OCI-LY1 (cell line): ENCODE data around the gene CLTC.

Experiments
- H2AFZ ChIP-seq: fragments of 200-600 bp; sonication (generic), shearing (Covaris generic); 2 replicates; pipeline ENCODE4 v1.6.0; 2014; ENCODE audit warnings: antibody characterized with exemption, mild to moderate bottlenecking, low read length
- H3F3A ChIP-seq: fragments of 200-600 bp; sonication (generic), shearing (Covaris generic); 2 replicates; pipeline ENCODE4 v1.6.0; 2014; ENCODE audit warnings: mild to moderate bottlenecking, antibody characterized with exemption, low read length, moderate library complexity; ENCODE audit not compliant: insufficient read depth
- H3K27ac ChIP-seq: fragments of 200-600 bp; sonication (generic); 2 replicates; pipeline ENCODE4 v1.5.1; 2014; ENCODE audit warnings: low read length, mixed run types, mild to moderate bottlenecking, low read depth; ENCODE audit not compliant: poor library complexity, severe bottlenecking
- H3K27me3 ChIP-seq: fragments of 200-600 bp; sonication (generic); 2 replicates; pipeline ENCODE4 v1.6.0; 2014; ENCODE audit warnings: antibody characterized with exemption, mild to moderate bottlenecking, low read length, moderate library complexity; ENCODE audit not compliant: insufficient read depth
- H3K36me3 ChIP-seq: fragments of 200-600 bp; sonication (generic); 2 replicates; pipeline ENCODE4 v1.6.1; 2014; ENCODE audit warnings: mild to moderate bottlenecking, antibody characterized with exemption, low read length, moderate library complexity, mixed read lengths; ENCODE audit not compliant: insufficient read depth
- H3K4me1 ChIP-seq: fragments of 200-600 bp; sonication (generic); 2 replicates; pipeline ENCODE4 v1.5.1; 2014; ENCODE audit warnings: mild to moderate bottlenecking, low read length, moderate library complexity; ENCODE audit not compliant: insufficient read depth, severe bottlenecking
- H3K4me2 ChIP-seq: fragments of 200-600 bp; sonication (generic), shearing (Covaris generic); 2 replicates; pipeline ENCODE4 v1.6.1; 2014; ENCODE audit warnings: low read length
- H3K4me3 ChIP-seq: fragments of 200-600 bp; sonication (generic); 2 replicates; pipeline ENCODE4 v1.5.1; 2014; ENCODE audit warnings: low read length, low read depth, mild to moderate bottlenecking, mixed read lengths; ENCODE audit not compliant: poor library complexity, severe bottlenecking
- H3K79me2 ChIP-seq: fragments of 200-600 bp; shearing (Covaris generic); 2 replicates; pipeline ENCODE4 v1.6.1; 2016; ENCODE audit warnings: mixed run types, low read length, mixed read lengths; ENCODE audit not compliant: insufficient read depth
- H3K9ac ChIP-seq: fragments of 200-600 bp; sonication (generic), shearing (Covaris generic); 2 replicates; pipeline ENCODE4 v1.6.1; 2014; ENCODE audit warnings: mild to moderate bottlenecking, low read length, mixed read lengths
- H3K9me2 ChIP-seq: fragments of 200-600 bp; sonication (generic), shearing (Covaris generic); 2 replicates; pipeline ENCODE4 v1.6.1; 2014; ENCODE audit warnings: low read depth, mild to moderate bottlenecking, low read length, mixed read lengths
- H3K9me3 ChIP-seq: fragments of 200-600 bp; shearing (Covaris generic); 2 replicates; pipeline ENCODE4 v1.6.1; 2014; ENCODE audit warnings: low read length, mixed read lengths
- H4K20me1 ChIP-seq: fragments of 200-600 bp; sonication (generic), shearing (Covaris generic); 2 replicates; pipeline ENCODE4 v1.6.0; 2016; ENCODE audit warnings: mild to moderate bottlenecking, low read length; ENCODE audit not compliant: insufficient read depth
- CTCF ChIP-seq: fragments of 200-600 bp; sonication (generic), shearing (Covaris generic); IDR thresholded peaks from 2 replicates; pipeline ENCODE4 v1.5.1; 2017; ENCODE audit warnings: mild to moderate bottlenecking, antibody characterized with exemption, low read length, moderate library complexity, mixed read lengths
- EZH2 ChIP-seq: fragments of 200-600 bp; sonication (generic), shearing (Covaris generic); IDR thresholded peaks from 2 replicates; pipeline ENCODE4 v1.8.0; 2017; ENCODE audit warnings: borderline replicate concordance, mixed run types, mild to moderate bottlenecking, antibody characterized with exemption, low read length, moderate library complexity, mixed read lengths

Gene CLTC

GRCh38 chr17:59620518-59621259 lies 994 bp downstream of the CLTC start:
- H3K4me1 ChIP-seq, result peaks cover 56% of the 10 kb centered on the region
- H3F3A ChIP-seq, result no peaks in the 10 kb centered on the region
- H3K36me3 ChIP-seq, result peaks cover 35% of the 10 kb centered on the region
- no peaks in the 10 kb centered on the region for H3K27me3 ChIP-seq
- no peak overlapping the region for H2AFZ ChIP-seq
- H3K27ac ChIP-seq, result peak overlapping the region; percentile 93
- no peak for TF ChIP-seq CTCF
- TF ChIP-seq EZH2, result no peak
- H3K4me3 ChIP-seq, result peak overlapping the region; percentile 97
- peak overlapping the region; percentile 73 for H3K4me2 ChIP-seq
- H4K20me1 ChIP-seq, result 0 out of 2 replicates have a peak, but pooled peaks cover 7% of the 10 kb centered on the region
- H3K9ac ChIP-seq, result peak overlapping the region; percentile 100
- H3K9me3 ChIP-seq, result no peaks in the 10 kb centered on the region
- peaks cover 58% of the 10 kb centered on the region for H3K79me2 ChIP-seq
- no peaks in the 10 kb centered on the region for H3K9me2 ChIP-seq

- Histone ChIP-seq H3K4me1 (peaks cover 66% of the 10 kb centered on the region), H3K9ac (peak overlapping the region; percentile 79)
Measured at GRCh38 chr17:59621771-59622170, 2.1 kb downstream of the CLTC start.

GRCh38 chr17:59623151-59623550 lies 3.5 kb downstream of the CLTC start:
- Histone ChIP-seq H3K4me1 (peaks cover 69% of the 10 kb centered on the region), H3K4me2 (peak overlapping the region; percentile 73), H3K27ac (no peak overlapping the region), H3K36me3 (peaks cover 44% of the 10 kb centered on the region), H2AFZ (no peak overlapping the region), H3K9me2 (no peaks in the 10 kb centered on the region), H4K20me1 (0 out of 2 replicates have a peak, but pooled peaks cover 7% of the 10 kb centered on the region), H3K79me2 (peaks cover 82% of the 10 kb centered on the region), H3K9me3 (no peaks in the 10 kb centered on the region), H3K9ac (no peak overlapping the region), H3K4me3 (peak overlapping the region; percentile 97), H3K27me3 (no peaks in the 10 kb centered on the region), H3F3A (no peaks in the 10 kb centered on the region)
- TF ChIP-seq CTCF, result no peak
- TF ChIP-seq EZH2, result no peak

More at GRCh38 chr17:59621771-59622170, 2.1 kb downstream of the CLTC start:
- Histone ChIP-seq H3K9me2 (no peaks in the 10 kb centered on the region), H3K27me3 (no peaks in the 10 kb centered on the region), H3K36me3 (peaks cover 40% of the 10 kb centered on the region), H4K20me1 (0 out of 2 replicates have a peak, but pooled peaks cover 7% of the 10 kb centered on the region), H3K27ac (peak overlapping the region; percentile 55), H3K79me2 (peaks cover 69% of the 10 kb centered on the region), H3K9me3 (no peaks in the 10 kb centered on the region), H3K4me3 (peak overlapping the region; percentile 97), H3F3A (no peaks in the 10 kb centered on the region), H3K4me2 (peak overlapping the region; percentile 73), H2AFZ (no peak overlapping the region)
- TF ChIP-seq CTCF (no peak), EZH2 (no peak)
